NCI-H69 (cell line): ENCODE data around the gene SLC2A11.
"Not testable (repeated sequence)": the region's sequence is repeated elsewhere in the genome, so short reads cannot be mapped to it uniquely, and the experiment has no call there.

Experiments
- DNase-seq: peaks from one replicate; lab custom pipeline; 2025; lab: John Stamatoyannopoulos, UW

The SLC2A11 gene

GRCh38 chr22:23891726-23892125, 34.1 kb downstream of the SLC2A11 start:
- no peak for DNase-seq

GRCh38 chr22:23892130-23892529, 34.5 kb downstream of the SLC2A11 start:
- no peak for DNase-seq

GRCh38 chr22:23892706-23893105, 35.0 kb downstream of the SLC2A11 start:
- DNase-seq: no peak

GRCh38 chr22:23893121-23893944, 35.7 kb downstream of the SLC2A11 start:
- no peak for DNase-seq

- peak; percentile 99 for DNase-seq
Measured at GRCh38 chr22:23893945-23894709, 36.5 kb downstream of the SLC2A11 start, which contains the start of gene MIF. TSS of gene MIF (plus strand) at chr22:23894383. CDS start at chr22:23894475, 92 bp downstream.

- DNase-seq: peak; percentile 93
Measured at GRCh38 chr22:23894710-23895598, 37.3 kb downstream of the SLC2A11 start.

GRCh38 chr22:23895599-23896144, 38.0 kb downstream of the SLC2A11 start:
- DNase-seq: no peak

- DNase-seq: no peak
Measured at GRCh38 chr22:23896166-23896522, 38.5 kb downstream of the SLC2A11 start.

- DNase-seq: no peak
Measured at GRCh38 chr22:23896523-23897186, 39.0 kb downstream of the SLC2A11 start.

GRCh38 chr22:23897320-23897719, 39.6 kb downstream of the SLC2A11 start:
- no peak for DNase-seq

- peak; percentile 31 for DNase-seq
Measured at GRCh38 chr22:23898006-23898974, 40.6 kb downstream of the SLC2A11 start.

- DNase-seq: no peak
Measured at GRCh38 chr22:23899042-23899745, 41.5 kb downstream of the SLC2A11 start.

GRCh38 chr22:23900227-23900626, 42.6 kb downstream of the SLC2A11 start:
- DNase-seq: not testable (repeated sequence)

- DNase-seq: no peak
Measured at GRCh38 chr22:23901600-23901999, 43.9 kb downstream of the SLC2A11 start.

- peak; percentile 89 for DNase-seq
Measured at GRCh38 chr22:23903328-23903971, 45.8 kb downstream of the SLC2A11 start.

GRCh38 chr22:23904573-23905254, 47.0 kb downstream of the SLC2A11 start:
- DNase-seq: peak; percentile 48

GRCh38 chr22:23906641-23907040, 49.0 kb downstream of the SLC2A11 start:
- no peak for DNase-seq

GRCh38 chr22:23907423-23907822, 49.7 kb downstream of the SLC2A11 start:
- DNase-seq: not testable (repeated sequence)
